Body of pancreas (tissue), 4 donors: ENCODE measurements around the gene SNRPE. TPM values are rescaled to one million over a fixed set of nuclear protein-coding genes. Genes with fewer than 3 reads are reported as not detected.

Source experiments
- ATAC-seq: fragments of 150-250 bp; one replicate; pipeline ENCODE4 v1.9.1; 2016
- DNase-seq, 4 donors: peaks; one replicate each; pipeline ENCODE4 v3.0.0-alpha.2; 2019
- H3K27ac ChIP-seq, 4 donors: fragments of 200-600 bp; sonication (generic); 1 replicate in 3 of 4; 2 replicates in 1 of 4; pipeline versions ENCODE4 v1.5.1 to v1.6.1; 2016 to 2019; ENCODE audit warnings: mild to moderate bottlenecking in 1 of 4, mixed read lengths in 1 of 4, moderate library complexity in 1 of 4
- H3K27me3 ChIP-seq, 2 donors: fragments of 200-600 bp; sonication (generic); one replicate each; pipeline ENCODE4 v1.6.0; 2016; ENCODE audit warnings: mild to moderate bottlenecking in 1 of 2
- H3K36me3 ChIP-seq, 2 donors: fragments of 200-600 bp; sonication (generic); replicated peaks in 1 of 2; 2 replicates each; pipeline ENCODE4 v1.5.1; 2016; ENCODE audit warnings: low read depth in 2 of 2; ENCODE audit not compliant: insufficient read depth in 1 of 2
- H3K4me1 ChIP-seq: fragments of 200-600 bp; sonication (generic); one replicate; pipeline ENCODE4 v1.6.0; 2016
- H3K4me3 ChIP-seq, 2 donors: fragments of 200-600 bp; sonication (generic); 1 replicate in 1 of 2; 2 replicates in 1 of 2; pipeline ENCODE4 v1.5.1; 2016 to 2019
- H3K9me3 ChIP-seq, 3 donors: fragments of 200-600 bp; sonication (generic); 1 replicate in 2 of 3; 2 replicates in 1 of 3; pipeline ENCODE4 v1.5.1; 2016
- POLR2A ChIP-seq, 3 donors: fragments of 450-650 bp; IDR thresholded peaks; one replicate each; pipeline ENCODE4 v1.6.1; 2016; ENCODE audit warnings: antibody characterized with exemption in 3 of 3, mild to moderate bottlenecking in 2 of 3
- WGBS, 2 donors: methylation state at CpG; one replicate each; pipeline ENCODE4 v1.1.5; 2017; 5-methylcytosine and 5-hydroxymethylcytosine counted together
- intact Hi-C: fragments of 100-400 bp; cut with DNase I; formaldehyde crosslinking; loops from one replicate; pipeline ENCODE4 v1.15.1; 2023
- total RNA-seq, 2 donors: library from RNA; depleted of rRNA; stranded (reverse); fragments of >200 nt; gene quantifications; one replicate each; pipeline ENCODE4 v1.1.0, GENCODE V29; 2016
- TF ChIP-seq, protein P1 (sequence below), 7 experiments: fragments of 450-650 bp in 4 of 7; fragments of 200-600 bp in 3 of 7; sonication (generic) in 3 of 7; IDR thresholded peaks; one replicate each; pipeline ENCODE4 v1.5.1; 2016 to 2019; ENCODE audit warnings: antibody characterized with exemption in 7 of 7

SNRPE gene
- total RNA-seq, 2 donors from 2014 or later, result 27.2 to 80.8 TPM

GRCh38 chr1:203891950-203892349, 30.6 kb downstream of the SNRPE start:
- Histone ChIP-seq H3K27me3 (no peaks in the 10 kb centered on the region), H3K36me3 (no peaks in the 10 kb centered on the region), H3K4me3 (no peak overlapping the region), H3K4me1 (no peaks in the 10 kb centered on the region), H3K9me3 (peaks cover 0 to 8% (median 0%) of the 10 kb centered on the region in 3 donors), H3K27ac (no peak overlapping the region)
- DNase-seq (no peak), ATAC-seq (no peak)
- no peak for TF ChIP-seq POLR2A (IDR thresholded peaks at IDR 0.05)
- TF ChIP-seq, protein P1, sequence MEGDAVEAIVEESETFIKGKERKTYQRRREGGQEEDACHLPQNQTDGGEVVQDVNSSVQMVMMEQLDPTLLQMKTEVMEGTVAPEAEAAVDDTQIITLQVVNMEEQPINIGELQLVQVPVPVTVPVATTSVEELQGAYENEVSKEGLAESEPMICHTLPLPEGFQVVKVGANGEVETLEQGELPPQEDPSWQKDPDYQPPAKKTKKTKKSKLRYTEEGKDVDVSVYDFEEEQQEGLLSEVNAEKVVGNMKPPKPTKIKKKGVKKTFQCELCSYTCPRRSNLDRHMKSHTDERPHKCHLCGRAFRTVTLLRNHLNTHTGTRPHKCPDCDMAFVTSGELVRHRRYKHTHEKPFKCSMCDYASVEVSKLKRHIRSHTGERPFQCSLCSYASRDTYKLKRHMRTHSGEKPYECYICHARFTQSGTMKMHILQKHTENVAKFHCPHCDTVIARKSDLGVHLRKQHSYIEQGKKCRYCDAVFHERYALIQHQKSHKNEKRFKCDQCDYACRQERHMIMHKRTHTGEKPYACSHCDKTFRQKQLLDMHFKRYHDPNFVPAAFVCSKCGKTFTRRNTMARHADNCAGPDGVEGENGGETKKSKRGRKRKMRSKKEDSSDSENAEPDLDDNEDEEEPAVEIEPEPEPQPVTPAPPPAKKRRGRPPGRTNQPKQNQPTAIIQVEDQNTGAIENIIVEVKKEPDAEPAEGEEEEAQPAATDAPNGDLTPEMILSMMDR (IDR thresholded peaks at IDR 0.05), result no peak
- intact Hi-C loops, result no loop called here
- 34 to 66% methylated on average over 2 of the region's 2 CpGs for WGBS, 2 donors

DNA sequence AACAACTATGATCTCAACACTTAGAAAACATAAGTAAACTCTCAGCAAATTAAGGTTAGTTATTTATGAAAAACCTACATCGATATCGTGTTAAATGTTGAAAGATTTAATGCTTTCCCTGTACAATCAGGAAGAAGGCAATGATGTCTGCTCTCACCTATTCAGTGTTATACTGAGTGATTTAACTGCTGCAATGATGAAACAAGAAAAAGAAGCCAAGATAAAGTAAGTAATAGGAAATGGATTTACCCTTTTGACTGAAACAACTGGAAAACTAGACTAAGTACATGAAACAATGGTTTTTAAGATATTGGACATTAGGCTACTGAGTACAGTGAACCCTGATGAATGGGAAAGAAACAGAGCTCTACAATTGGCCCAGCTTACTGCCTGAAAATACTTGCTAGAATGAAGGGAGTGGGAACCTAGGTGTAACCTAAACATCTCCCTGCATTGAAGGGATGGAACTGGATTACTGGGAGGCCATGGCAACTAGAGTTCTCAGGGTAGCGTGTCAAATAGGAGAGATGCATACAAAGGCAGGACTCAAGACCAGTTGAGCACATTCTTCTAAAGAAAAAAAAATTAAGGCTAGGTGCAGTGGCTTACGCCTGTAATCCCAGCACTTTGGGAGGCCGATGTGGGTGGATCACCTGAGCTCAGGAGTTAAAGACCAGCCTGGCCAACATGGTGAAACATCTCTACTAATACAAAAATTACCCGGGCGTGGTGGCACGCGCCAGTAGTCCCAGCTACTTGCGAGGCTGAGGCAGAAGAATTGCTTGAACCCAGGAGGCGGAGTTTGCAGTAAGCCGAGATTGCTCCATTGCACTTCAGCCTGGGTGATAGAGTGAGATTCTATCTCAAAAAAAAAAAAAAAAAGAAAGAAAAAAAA, 37.3 kb downstream of the SNRPE start:
- Histone ChIP-seq H3K9me3 (peaks cover 0 to 8% (median 0%) of the 10 kb centered on the region in 3 donors), H3K27ac (peak overlapping the region in 3 of 4 donors; percentile 6 to 47 (median 34)), H3K27me3 (no peaks in the 10 kb centered on the region), H3K4me1 (peaks cover 14% of the 10 kb centered on the region), H3K36me3 (no peaks in the 10 kb centered on the region), H3K4me3 (no peak overlapping the region)
- TF ChIP-seq, protein P1 (IDR thresholded peaks at IDR 0.05), result no peak
- no peak for TF ChIP-seq POLR2A (IDR thresholded peaks at IDR 0.05)
- DNase-seq (no peak), ATAC-seq (no peak)
- intact Hi-C loops, result no loop called here
- WGBS, 2 donors, result 56 to 58% methylated on average over 12 of the region's 12 CpGs

GRCh38 chr1:203899353-203899716, 37.9 kb downstream of the SNRPE start:
- DNase-seq, result no peak
- ATAC-seq, result peak; percentile 56
- H3K4me1 ChIP-seq, result peaks cover 14% of the 10 kb centered on the region
- H3K9me3 ChIP-seq, result peaks cover 0 to 7% (median 0%) of the 10 kb centered on the region in 3 donors
- intact Hi-C loops, result no loop called here
- WGBS, 2 donors, result 5 to 13% methylated on average over 1 of the region's 1 CpG
- peak overlapping the region in 2 of 4 donors; percentile 38 to 64 for H3K27ac ChIP-seq
- no peaks in the 10 kb centered on the region for H3K36me3 ChIP-seq
- H3K4me3 ChIP-seq, result no peak overlapping the region
- no peak for TF ChIP-seq POLR2A (IDR thresholded peaks at IDR 0.05)
- TF ChIP-seq, protein P1 (IDR thresholded peaks at IDR 0.05), result no peak
- no peaks in the 10 kb centered on the region for H3K27me3 ChIP-seq

GRCh38 chr1:203899869-203900714, 38.7 kb downstream of the SNRPE start:
- ATAC-seq, result no peak
- 56 to 95% methylated on average over 12 to 37 of the region's 47 CpGs for WGBS, 2 donors
- no peak overlapping the region for H3K4me3 ChIP-seq

More at GRCh38 chr1:203899869-203900714, 38.7 kb downstream of the SNRPE start:
- peak overlapping the region in 3 of 4 donors; percentile 38 to 70 (median 64) for H3K27ac ChIP-seq
- DNase-seq, result peak in 3 of 4 donors; percentile 7 to 17 (median 14)
- no peaks in the 10 kb centered on the region for H3K27me3 ChIP-seq
- intact Hi-C loops, result no loop called here
- peaks cover 14% of the 10 kb centered on the region for H3K4me1 ChIP-seq
- no peaks in the 10 kb centered on the region for H3K9me3 ChIP-seq
- TF ChIP-seq POLR2A (IDR thresholded peaks at IDR 0.05), result no peak
- TF ChIP-seq, protein P1 (IDR thresholded peaks at IDR 0.05), result no peak
- no peaks in the 10 kb centered on the region for H3K36me3 ChIP-seq
